IMR-90 (cell line): ENCODE measurements around the gene ACTR1A. TPM values are rescaled to one million over a fixed set of nuclear protein-coding genes. Genes with fewer than 3 reads are reported as not detected.
A peak's percentile ranks its signal among the peaks of the same experiment; 100 is the strongest.

Source experiments
- ATAC-seq: fragments of 200-7000 bp; cut with Tn5 transposase; 2 replicates; pipeline ENCODE4 v1.9.1; 2020; ENCODE audit warnings: low read depth, mild to moderate bottlenecking, moderate library complexity
- BruUV-seq: library from RNA; stranded (reverse); fragments of 400-500 nt; replicated peaks from 2 replicates; lab custom pipeline; 2021; lab: Mats Ljungman, UMichigan
- CTCF ChIA-PET: fragments of 300-600 bp; formaldehyde crosslinking; extraction: SDS; loops from one replicate; lab custom pipeline; 2021; ENCODE audit warnings: antibody characterized with exemption; lab: Yijun Ruan, JAX
- POLR2A ChIA-PET: fragments of 300-600 bp; sonication (Branson Sonifier 250); formaldehyde crosslinking; loops from one replicate; lab custom pipeline; 2022; ENCODE audit warnings: antibody characterized with exemption; ENCODE audit not compliant: unreplicated experiment; lab: Charles Lee
- DNase-seq: peaks from one replicate; pipeline ENCODE4 v3.0.0; 2013
- H2AFZ ChIP-seq: replicated peaks from 2 replicates; pipeline ENCODE3; 2013; ENCODE audit warnings: low read length, mild to moderate bottlenecking; ENCODE audit not compliant: poor library complexity
- H2AK5ac ChIP-seq: 2 replicates; pipeline ENCODE4 v1.6.1; 2013; ENCODE audit warnings: low read depth, low read length, inconsistent platforms
- H2AK9ac ChIP-seq: replicated peaks from 2 replicates; pipeline ENCODE3; 2013; ENCODE audit warnings: mild to moderate bottlenecking, low read depth, low read length, moderate library complexity; ENCODE audit not compliant: poor library complexity
- H2BK120ac ChIP-seq: 2 replicates; pipeline ENCODE4 v1.6.1; 2013; ENCODE audit warnings: low read depth, low read length, inconsistent platforms
- H2BK15ac ChIP-seq: 3 replicates; pipeline ENCODE4 v1.6.1; 2013; ENCODE audit warnings: low read depth, low read length, inconsistent platforms
- H2BK20ac ChIP-seq: 2 replicates; pipeline ENCODE4 v1.6.1; 2013; ENCODE audit warnings: low read depth, mild to moderate bottlenecking, inconsistent platforms, low read length, moderate library complexity
- H2BK5ac ChIP-seq: 2 replicates; pipeline ENCODE4 v1.6.1; 2013; ENCODE audit warnings: mild to moderate bottlenecking, low read depth, low read length, inconsistent platforms; ENCODE audit not compliant: poor library complexity, severe bottlenecking
- H3K14ac ChIP-seq: replicated peaks from 2 replicates; pipeline ENCODE4 v1.6.1; 2013; ENCODE audit warnings: low read depth, low read length, inconsistent platforms
- H3K18ac ChIP-seq: 2 replicates; pipeline ENCODE4 v1.6.1; 2013; ENCODE audit warnings: low read depth, low read length, control low read depth
- H3K23ac ChIP-seq: 2 replicates; pipeline ENCODE4 v1.6.1; 2013; ENCODE audit warnings: low read depth, low read length, inconsistent platforms
- H3K27ac ChIP-seq: 2 replicates; pipeline ENCODE4 v1.5.1; 2013; ENCODE audit warnings: mild to moderate bottlenecking, control low read depth, low read length; ENCODE audit not compliant: insufficient read depth
- H3K27me3 ChIP-seq: 2 replicates; pipeline ENCODE4 v1.6.1; 2013; ENCODE audit warnings: low read length; ENCODE audit not compliant: control insufficient read depth, insufficient read depth
- H3K36me3 ChIP-seq: 2 replicates; pipeline ENCODE4 v1.6.1; 2013; ENCODE audit warnings: low read length, mixed read lengths; ENCODE audit not compliant: control insufficient read depth, insufficient read depth
- H3K4ac ChIP-seq: 2 replicates; pipeline ENCODE4 v1.6.1; 2013; ENCODE audit warnings: low read depth, low read length, inconsistent platforms
- H3K4me1 ChIP-seq: 2 replicates; pipeline ENCODE4 v1.6.1; 2013; ENCODE audit warnings: low read length, mixed read lengths; ENCODE audit not compliant: control insufficient read depth, insufficient read depth
- H3K4me2 ChIP-seq: 2 replicates; pipeline ENCODE4 v1.6.1; 2013; ENCODE audit warnings: low read depth, mild to moderate bottlenecking, control low read depth, low read length, moderate library complexity
- H3K4me3 ChIP-seq: 2 replicates; pipeline ENCODE4 v1.5.1; 2013; ENCODE audit warnings: low read depth, mild to moderate bottlenecking, control low read depth, low read length, moderate library complexity; ENCODE audit not compliant: insufficient read depth
- H3K56ac ChIP-seq: 2 replicates; pipeline ENCODE4 v1.6.1; 2013; ENCODE audit warnings: low read length, inconsistent platforms; ENCODE audit not compliant: insufficient read depth; ENCODE audit errors: extremely low read depth
- H3K79me1 ChIP-seq, 2 experiments: 2 replicates each; pipeline ENCODE4 v1.6.1; 2013; ENCODE audit warnings: low read length in 2 of 2, inconsistent platforms in 1 of 2, low read depth in 1 of 2
- H3K9ac ChIP-seq: 2 replicates; pipeline ENCODE4 v1.6.1; 2013; ENCODE audit warnings: low read depth, low read length, control low read depth
- H3K9me1 ChIP-seq: 2 replicates; pipeline ENCODE4 v1.6.1; 2013; ENCODE audit warnings: low read length, inconsistent platforms; ENCODE audit not compliant: insufficient read depth
- H3K9me3 ChIP-seq: 2 replicates; pipeline ENCODE4 v1.6.1; 2013; ENCODE audit warnings: low read length; ENCODE audit not compliant: control insufficient read depth, insufficient read depth
- H4K20me1 ChIP-seq: 2 replicates; pipeline ENCODE4 v1.6.1; 2013; ENCODE audit warnings: low read length, inconsistent platforms; ENCODE audit not compliant: insufficient read depth
- H4K5ac ChIP-seq: 2 replicates; pipeline ENCODE4 v1.6.1; 2013; ENCODE audit warnings: mild to moderate bottlenecking, low read depth, low read length, control low read depth
- H4K8ac ChIP-seq, 2 experiments: 2 replicates each; pipeline ENCODE4 v1.6.1; 2013; ENCODE audit warnings: low read depth in 2 of 2, low read length in 2 of 2, control low read depth in 1 of 2, inconsistent platforms in 1 of 2
- H4K91ac ChIP-seq: 2 replicates; pipeline ENCODE4 v1.6.1; 2013; ENCODE audit warnings: low read depth, low read length, inconsistent platforms; ENCODE audit not compliant: insufficient read depth
- CEBPB ChIP-seq: IDR thresholded peaks from 2 replicates; pipeline ENCODE4 v1.6.1; 2012; ENCODE audit warnings: low read depth, low read length, improper control_type of control experiment
- FOS ChIP-seq: fragments of 150-350 bp; IDR thresholded peaks from 2 replicates; pipeline ENCODE4 v1.6.1; 2016; ENCODE audit warnings: low read depth, low read length
- MXI1 ChIP-seq: IDR thresholded peaks from 2 replicates; pipeline ENCODE4 v1.6.1; 2012; ENCODE audit warnings: low read depth, mild to moderate bottlenecking, low read length, moderate library complexity, borderline replicate concordance
- RCOR1 ChIP-seq: IDR thresholded peaks from 2 replicates; pipeline ENCODE4 v1.6.1; 2012; ENCODE audit warnings: mild to moderate bottlenecking, low read length, improper control_type of control experiment; ENCODE audit not compliant: insufficient replicate concordance
- WGBS, 2 experiments: methylation state at CpG; one replicate each; pipeline versions ENCODE4 v1.1.5 to v1.1.7; 2013; ENCODE audit warnings: missing lambda C conversion rate in 2 of 2; ENCODE audit not compliant: insufficient read length in 1 of 2; ENCODE audit errors: extremely low coverage in 2 of 2; 5-methylcytosine and 5-hydroxymethylcytosine counted together
- dilution Hi-C: fragments of 300-500 bp; cut with HindIII; formaldehyde crosslinking; loops from one replicate; pipeline ENCODE4 v1.14.3; 2018; ENCODE audit warnings: low sequenced_read_pairs; ENCODE audit not compliant: unreplicated experiment
- in situ Hi-C: fragments of 300-500 bp; cut with MboI; formaldehyde crosslinking; loops from 3 replicates; pipeline ENCODE4 v1.14.3; 2019; ENCODE audit warnings: low sequenced_read_pairs, inconsistent platforms, mixed read lengths
- intact Hi-C: fragments of 100-400 bp; cut with micrococcal nuclease; formaldehyde crosslinking; loops from 2 replicates; pipeline ENCODE4 v1.10.0; 2022
- polyA plus RNA-seq, 3 experiments: library from polyadenylated mRNA; depleted of rRNA; stranded (reverse); fragments of >200 nt; gene quantifications; 2 replicates each; pipeline ENCODE4 v1.2.3, GENCODE V29; 2012; ENCODE audit warnings: low replicate concordance in 1 of 3
- total RNA-seq: library from RNA; depleted of rRNA; stranded (reverse); fragments of >200 nt; gene quantifications from 2 replicates; pipeline ENCODE4 v1.2.3, GENCODE V29; 2012
- TF ChIP-seq, protein P1 (sequence below): fragments of 150-350 bp; IDR thresholded peaks from 2 replicates; pipeline ENCODE4 v1.6.1; 2017; ENCODE audit warnings: mild to moderate bottlenecking, antibody characterized with exemption, low read length, low read depth

ACTR1A gene
- total and polyA plus RNA-seq, 2 of the 4 experiments (the other 2 are of a cell fraction): 142 to 157 TPM

- peak overlapping the region; percentile 55; the same call in 1 of the 2 replicates for H2AK5ac ChIP-seq
- H3K79me1 ChIP-seq: peaks cover 24 to 76% of the 10 kb centered on the region in 2 experiments
- ATAC-seq (peak; percentile 77), DNase-seq (peak; percentile 80)
- ChIA-PET CTCF (interaction anchor here (0.9 kb wide), 1 partner anchor 74 kb away, joined by 4 read pairs; no protein-coding TSS in a partner anchor), POLR2A (no interaction called here)
- H2AK9ac ChIP-seq: no peak overlapping the region
- no peak overlapping the region for H2BK20ac ChIP-seq
- BruUV-seq: no TSS peak
- no peak overlapping the region for H4K5ac ChIP-seq
- H3K4me2 ChIP-seq: peak overlapping the region; percentile 59; the same call in 1 of the 2 replicates
- no peak overlapping the region for H3K4ac ChIP-seq
- no peaks in the 10 kb centered on the region for H3K9me3 ChIP-seq
- no peak overlapping the region for H4K91ac ChIP-seq
- no peak overlapping the region for H3K56ac ChIP-seq
- H4K20me1 ChIP-seq: peaks cover 34% of the 10 kb centered on the region
- H2AFZ ChIP-seq: no peak overlapping the region
- WGBS, 2 experiments: 0% methylated on average over 1 of the region's 2 CpGs; no CpG with 5 or more reads in 1 of the 2 experiments
- in situ Hi-C loops (no loop called here), dilution Hi-C loops (loop anchor here (10.0 kb wide), 1 partner anchor 65 kb away; no protein-coding TSS in a partner anchor), intact Hi-C loops (loop anchor here (5.0 kb wide), 1 partner anchor 33 kb away; no protein-coding TSS in a partner anchor)
- H3K9ac ChIP-seq: no peak overlapping the region
- H2BK15ac ChIP-seq: no peak overlapping the region
- no peak overlapping the region; the same call in 1 of the 2 replicates for H3K14ac ChIP-seq
- H3K4me1 ChIP-seq: peaks cover 11% of the 10 kb centered on the region
- no peak overlapping the region for H3K27ac ChIP-seq
- H3K18ac ChIP-seq: 0 out of 2 replicates have a peak overlapping the region, but pooled peaks have one; percentile 21
- H3K36me3 ChIP-seq: peaks cover 28% of the 10 kb centered on the region
- H3K23ac ChIP-seq: 0 out of 2 replicates have a peak overlapping the region, but pooled peaks have one; percentile 1
- H3K9me1 ChIP-seq: peaks cover 14% of the 10 kb centered on the region
- 0 out of 2 replicates have a peak, but pooled peaks have one; percentile 14 for TF ChIP-seq MXI1
- TF ChIP-seq, protein P1, sequence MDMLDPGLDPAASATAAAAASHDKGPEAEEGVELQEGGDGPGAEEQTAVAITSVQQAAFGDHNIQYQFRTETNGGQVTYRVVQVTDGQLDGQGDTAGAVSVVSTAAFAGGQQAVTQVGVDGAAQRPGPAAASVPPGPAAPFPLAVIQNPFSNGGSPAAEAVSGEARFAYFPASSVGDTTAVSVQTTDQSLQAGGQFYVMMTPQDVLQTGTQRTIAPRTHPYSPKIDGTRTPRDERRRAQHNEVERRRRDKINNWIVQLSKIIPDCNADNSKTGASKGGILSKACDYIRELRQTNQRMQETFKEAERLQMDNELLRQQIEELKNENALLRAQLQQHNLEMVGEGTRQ: no peak
- peak; percentile 41 for TF ChIP-seq FOS
- no peak for TF ChIP-seq RCOR1
- 0 out of 2 replicates have a peak, but pooled peaks have one; percentile 29 for TF ChIP-seq CEBPB
- no peak overlapping the region for H2BK120ac ChIP-seq
- H2BK5ac ChIP-seq: peak overlapping the region; percentile 67
- H3K4me3 ChIP-seq: no peak overlapping the region
- H3K27me3 ChIP-seq: no peaks in the 10 kb centered on the region
- no peak overlapping the region; a peak in 1 of 4 replicates for H4K8ac ChIP-seq
Measured at GRCh38 chr10:102509387-102509786, 6.9 kb upstream of the ACTR1A start.
